Measurements from ENCODE around the gene TRPV4. TPM values are rescaled to one million over a fixed set of nuclear protein-coding genes. Genes with fewer than 3 reads are reported as not detected.

Gene TRPV4
- total RNA-seq, 2 experiments from 2014 or later: 2.1 TPM; not detected in 1

- Histone ChIP-seq H3K4me2 (ENCODE audit: low read length) (no peak overlapping the region), H3K9me2 (ENCODE audit: insufficient read depth, low read length) (no peaks in the 10 kb centered on the region), H4K20me1 (ENCODE audit: insufficient read depth, low read length) (no peaks in the 10 kb centered on the region), H3K4me3 (ENCODE audit: low read depth, low read length, poor library complexity, severe bottlenecking) (no peak overlapping the region), H3K36me3 (ENCODE audit: insufficient read depth, low read length) (no peaks in the 10 kb centered on the region), H3K4me1 (ENCODE audit: insufficient read depth, low read length, poor library complexity, severe bottlenecking) (no peaks in the 10 kb centered on the region), H3K9me3 (ENCODE audit: low read length) (no peaks in the 10 kb centered on the region), H3K27ac (ENCODE audit: low read depth, low read length, poor library complexity, severe bottlenecking) (no peak overlapping the region), H3K79me2 (ENCODE audit: insufficient read depth, low read depth, low read length) (no peaks in the 10 kb centered on the region), H2AFZ (ENCODE audit: low read length) (no peak overlapping the region)
- TF ChIP-seq CTCF (conservative IDR thresholded peaks at IDR 0.05; ENCODE audit: low read length) (peak; percentile 72), EZH2phosphoT487 (IDR thresholded peaks at IDR 0.05; ENCODE audit: borderline replicate concordance, low read depth, low read length) (no peak)
- POLR2A ChIA-PET: no interaction called here
- peak; percentile 24 for DNase-seq (ENCODE audit: low spot score)
- BruUV-seq (replicated peaks): no TSS peak
- CTCF ChIA-PET (ENCODE audit: unreplicated experiment): interaction anchor here (0.6 kb wide), 1 partner anchor 107 kb away, joined by 20 read pairs; no protein-coding TSS in a partner anchor
- intact Hi-C loops (cut with micrococcal nuclease; ENCODE audit: unreplicated experiment): no loop called here
These were observed 93.2 kb downstream of the TRPV4 start for GRCh38 chr12:109739747-109740693.

GRCh38 chr12:109738878-109739665, 94.1 kb downstream of the TRPV4 start:
- intact Hi-C loops (cut with micrococcal nuclease; ENCODE audit: unreplicated experiment): no loop called here
- no peak for DNase-seq (ENCODE audit: low spot score)
- POLR2A ChIA-PET: interaction anchor here (0.9 kb wide), 1 partner anchor 9 kb away, joined by 3 read pairs; no protein-coding TSS in a partner anchor

More at GRCh38 chr12:109738878-109739665, 94.1 kb downstream of the TRPV4 start:
- Histone ChIP-seq H3K27ac (ENCODE audit: low read depth, low read length, poor library complexity, severe bottlenecking) (no peak overlapping the region), H3K9me2 (ENCODE audit: insufficient read depth, low read length) (no peaks in the 10 kb centered on the region), H3K36me3 (ENCODE audit: insufficient read depth, low read length) (no peaks in the 10 kb centered on the region), H3K9me3 (ENCODE audit: low read length) (no peaks in the 10 kb centered on the region), H3K4me3 (ENCODE audit: low read depth, low read length, poor library complexity, severe bottlenecking) (no peak overlapping the region), H3K4me2 (ENCODE audit: low read length) (no peak overlapping the region), H3K79me2 (ENCODE audit: insufficient read depth, low read depth, low read length) (no peaks in the 10 kb centered on the region), H3K4me1 (ENCODE audit: insufficient read depth, low read length, poor library complexity, severe bottlenecking) (no peaks in the 10 kb centered on the region), H2AFZ (ENCODE audit: low read length) (no peak overlapping the region), H4K20me1 (ENCODE audit: insufficient read depth, low read length) (no peaks in the 10 kb centered on the region)
- TF ChIP-seq EZH2phosphoT487 (IDR thresholded peaks at IDR 0.05; ENCODE audit: borderline replicate concordance, low read depth, low read length): no peak
- no peak for TF ChIP-seq CTCF (conservative IDR thresholded peaks at IDR 0.05; ENCODE audit: low read length)
- CTCF ChIA-PET (ENCODE audit: unreplicated experiment): interaction anchor here (0.6 kb wide), 1 partner anchor 17 kb away, joined by 4 read pairs; no protein-coding TSS in a partner anchor
- BruUV-seq (replicated peaks): no TSS peak

All from OCI-LY7 (cell line).